HL-60 (cell line): ENCODE measurements around the gene DCTD.

Experiments
- DNase-seq, 2 experiments: peaks; one replicate each; pipeline ENCODE4 v3.0.0-alpha.2; 2010 to 2020; ENCODE audit warnings: low read depth in 1 of 2, low spot score in 1 of 2
- H3K27ac ChIP-seq: fragments of 250-450 bp; sonication (Bioruptor Pico); replicated peaks from 2 replicates; pipeline ENCODE4 v1.5.1; 2020; ENCODE audit warnings: mild to moderate bottlenecking, moderate library complexity
- H3K27me3 ChIP-seq: fragments of 250-450 bp; sonication (Bioruptor Pico); 2 replicates; pipeline ENCODE4 v1.5.1; 2021; ENCODE audit warnings: mild to moderate bottlenecking, moderate library complexity; ENCODE audit not compliant: insufficient read depth, poor library complexity, severe bottlenecking
- H3K4me3 ChIP-seq: replicated peaks from 2 replicates; pipeline ENCODE4 v1.5.1; 2011; ENCODE audit warnings: mild to moderate bottlenecking, control low read depth, low read length; ENCODE audit not compliant: insufficient read depth
- GABPA ChIP-seq: IDR thresholded peaks from 2 replicates; pipeline ENCODE4 v1.6.1; 2012; ENCODE audit warnings: low read depth
- POLR2AphosphoS5 ChIP-seq: IDR thresholded peaks from 2 replicates; pipeline ENCODE4 v1.6.1; 2012; ENCODE audit warnings: low read depth
- SPI1 ChIP-seq: IDR thresholded peaks from 2 replicates; pipeline ENCODE4 v1.6.1; 2012; ENCODE audit warnings: low read depth, mild to moderate bottlenecking, borderline replicate concordance
- long read RNA-seq: library from polyadenylated mRNA; unstranded; transcript quantifications from one replicate; pipeline ENCODE4 v2.0.0, GENCODE V29; 2020
- TF ChIP-seq, protein P1 (sequence below): IDR thresholded peaks from 2 replicates; pipeline ENCODE4 v1.6.1; 2012; ENCODE audit warnings: low read depth; ENCODE audit not compliant: insufficient replicate concordance
- TF ChIP-seq, protein P2 (sequence below): IDR thresholded peaks from one replicate; pipeline ENCODE4 v1.5.1; 2011; ENCODE audit warnings: low read length, control low read depth, inconsistent platforms; ENCODE audit not compliant: insufficient read depth

Gene DCTD
- long read RNA-seq, transcript DCTD-202 (6 exons, 1,972 nt) = minor isoform, 54 of 331 reads
- long read RNA-seq, transcript DCTD-201 (6 exons, 1,931 nt) = major isoform, 246 of 331 reads
- long read RNA-seq, partial matches to known transcripts = 9 of 331 reads
- long read RNA-seq, other reads (novel, unspliced or antisense) = 16 of 331 reads

DNA sequence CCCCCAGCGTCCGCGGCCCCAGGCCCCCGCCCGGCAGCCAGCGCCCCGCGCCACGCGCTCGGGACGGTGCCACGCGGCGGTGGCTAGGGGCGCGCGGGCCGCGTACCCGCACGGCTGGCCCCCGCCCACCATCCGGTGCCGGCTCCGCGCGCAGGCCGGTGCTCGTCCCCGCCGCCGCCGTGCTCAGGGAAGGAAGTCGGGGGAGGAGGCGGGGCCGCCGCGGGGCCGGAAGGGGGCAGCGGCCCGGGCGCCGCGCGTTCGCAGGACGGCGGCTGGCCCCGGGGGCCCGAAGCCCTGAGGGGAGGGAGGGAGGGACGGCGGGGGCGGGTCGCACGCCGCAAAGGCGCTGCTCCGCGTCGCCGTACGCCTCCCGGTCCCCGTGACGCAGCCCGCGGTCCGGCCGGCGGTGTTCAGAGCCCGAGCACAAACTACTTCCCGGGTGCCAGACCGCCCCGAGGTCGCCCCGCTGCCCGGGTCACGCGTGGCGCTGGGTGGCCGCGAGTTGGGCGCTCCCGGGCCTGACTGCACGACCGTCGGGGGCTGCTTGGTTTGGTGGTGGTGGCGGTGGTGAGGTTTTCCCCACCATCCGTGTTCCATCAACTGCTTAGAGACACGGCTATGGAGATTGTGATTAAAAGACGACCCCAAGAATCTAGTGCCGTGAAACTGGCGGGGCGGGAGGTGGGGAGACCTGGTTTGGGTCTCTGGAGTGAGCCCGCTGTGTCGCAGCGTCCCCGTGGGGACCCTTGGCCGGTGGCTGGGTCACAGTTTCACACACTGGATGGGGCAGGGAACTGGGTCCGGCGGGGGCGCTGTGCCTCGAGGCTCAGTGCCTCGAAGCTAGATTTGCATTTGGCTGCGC is at the start of gene DCTD:
Gene DCTD (minus strand): TSS at position 205 of the 862 bp plus-strand sequence. CDS start 1,818 bp downstream, outside the sequence.
- H3K4me3 ChIP-seq = peak within 1 kb of the TSS; percentile 62
- H3K27ac ChIP-seq = peak within 1 kb of the TSS; percentile 78
- DNase-seq = peak; percentile 23 to 56
- TF ChIP-seq, protein P1, sequence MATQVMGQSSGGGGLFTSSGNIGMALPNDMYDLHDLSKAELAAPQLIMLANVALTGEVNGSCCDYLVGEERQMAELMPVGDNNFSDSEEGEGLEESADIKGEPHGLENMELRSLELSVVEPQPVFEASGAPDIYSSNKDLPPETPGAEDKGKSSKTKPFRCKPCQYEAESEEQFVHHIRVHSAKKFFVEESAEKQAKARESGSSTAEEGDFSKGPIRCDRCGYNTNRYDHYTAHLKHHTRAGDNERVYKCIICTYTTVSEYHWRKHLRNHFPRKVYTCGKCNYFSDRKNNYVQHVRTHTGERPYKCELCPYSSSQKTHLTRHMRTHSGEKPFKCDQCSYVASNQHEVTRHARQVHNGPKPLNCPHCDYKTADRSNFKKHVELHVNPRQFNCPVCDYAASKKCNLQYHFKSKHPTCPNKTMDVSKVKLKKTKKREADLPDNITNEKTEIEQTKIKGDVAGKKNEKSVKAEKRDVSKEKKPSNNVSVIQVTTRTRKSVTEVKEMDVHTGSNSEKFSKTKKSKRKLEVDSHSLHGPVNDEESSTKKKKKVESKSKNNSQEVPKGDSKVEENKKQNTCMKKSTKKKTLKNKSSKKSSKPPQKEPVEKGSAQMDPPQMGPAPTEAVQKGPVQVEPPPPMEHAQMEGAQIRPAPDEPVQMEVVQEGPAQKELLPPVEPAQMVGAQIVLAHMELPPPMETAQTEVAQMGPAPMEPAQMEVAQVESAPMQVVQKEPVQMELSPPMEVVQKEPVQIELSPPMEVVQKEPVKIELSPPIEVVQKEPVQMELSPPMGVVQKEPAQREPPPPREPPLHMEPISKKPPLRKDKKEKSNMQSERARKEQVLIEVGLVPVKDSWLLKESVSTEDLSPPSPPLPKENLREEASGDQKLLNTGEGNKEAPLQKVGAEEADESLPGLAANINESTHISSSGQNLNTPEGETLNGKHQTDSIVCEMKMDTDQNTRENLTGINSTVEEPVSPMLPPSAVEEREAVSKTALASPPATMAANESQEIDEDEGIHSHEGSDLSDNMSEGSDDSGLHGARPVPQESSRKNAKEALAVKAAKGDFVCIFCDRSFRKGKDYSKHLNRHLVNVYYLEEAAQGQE = no peak
- TF ChIP-seq SPI1 (peak; percentile 45; the same call in 1 of the 2 replicates), POLR2AphosphoS5 (peak; percentile 5; the same call in 1 of the 2 replicates), GABPA (no peak)
- peaks cover 4% of the 10 kb centered on the region for H3K27me3 ChIP-seq

DNA sequence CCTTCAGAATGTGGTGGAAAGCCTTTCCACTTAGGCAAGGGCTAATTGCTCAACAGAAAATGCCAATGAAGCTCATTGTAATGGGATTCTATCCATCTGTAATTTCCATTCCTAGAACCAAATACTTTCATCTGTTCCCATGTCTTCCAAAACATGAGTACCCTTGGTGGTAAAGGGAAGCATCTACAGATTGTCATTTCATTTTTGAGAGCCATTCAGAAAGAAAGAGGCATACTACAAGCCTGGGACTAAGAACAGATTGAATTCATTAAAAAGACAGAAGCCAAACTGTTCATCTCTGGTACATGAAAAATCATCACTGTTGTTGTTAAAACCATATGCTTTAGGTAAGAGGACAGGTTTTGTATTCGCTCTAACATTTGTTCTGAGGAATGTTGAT is 43.6 kb upstream of the DCTD start:
- DNase-seq = no peak
- TF ChIP-seq, protein P2, sequence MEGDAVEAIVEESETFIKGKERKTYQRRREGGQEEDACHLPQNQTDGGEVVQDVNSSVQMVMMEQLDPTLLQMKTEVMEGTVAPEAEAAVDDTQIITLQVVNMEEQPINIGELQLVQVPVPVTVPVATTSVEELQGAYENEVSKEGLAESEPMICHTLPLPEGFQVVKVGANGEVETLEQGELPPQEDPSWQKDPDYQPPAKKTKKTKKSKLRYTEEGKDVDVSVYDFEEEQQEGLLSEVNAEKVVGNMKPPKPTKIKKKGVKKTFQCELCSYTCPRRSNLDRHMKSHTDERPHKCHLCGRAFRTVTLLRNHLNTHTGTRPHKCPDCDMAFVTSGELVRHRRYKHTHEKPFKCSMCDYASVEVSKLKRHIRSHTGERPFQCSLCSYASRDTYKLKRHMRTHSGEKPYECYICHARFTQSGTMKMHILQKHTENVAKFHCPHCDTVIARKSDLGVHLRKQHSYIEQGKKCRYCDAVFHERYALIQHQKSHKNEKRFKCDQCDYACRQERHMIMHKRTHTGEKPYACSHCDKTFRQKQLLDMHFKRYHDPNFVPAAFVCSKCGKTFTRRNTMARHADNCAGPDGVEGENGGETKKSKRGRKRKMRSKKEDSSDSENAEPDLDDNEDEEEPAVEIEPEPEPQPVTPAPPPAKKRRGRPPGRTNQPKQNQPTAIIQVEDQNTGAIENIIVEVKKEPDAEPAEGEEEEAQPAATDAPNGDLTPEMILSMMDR = no peak
- TF ChIP-seq, protein P1 = no peak
- no peak for TF ChIP-seq GABPA
- no peak for TF ChIP-seq POLR2AphosphoS5
- no peak for TF ChIP-seq SPI1
- Histone ChIP-seq H3K27me3 (no peaks in the 10 kb centered on the region), H3K4me3 (no peak overlapping the region), H3K27ac (no peak overlapping the region)

DNA sequence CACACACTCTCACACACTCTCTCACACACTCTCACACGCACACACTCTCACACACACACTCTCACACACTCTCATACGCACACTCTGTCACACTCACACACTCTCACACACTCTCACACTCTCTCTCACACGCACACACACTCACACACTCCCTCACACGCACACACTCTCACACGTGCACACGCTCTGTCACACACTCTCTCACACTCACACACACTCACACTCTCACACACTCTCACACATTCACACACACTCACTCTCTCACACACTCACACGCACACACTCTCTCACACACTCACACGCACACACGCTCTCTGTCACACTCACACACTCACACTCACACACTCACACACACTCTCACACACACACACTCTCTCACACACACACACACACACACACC is 43.0 kb upstream of the DCTD start:
- no peak overlapping the region for H3K27ac ChIP-seq
- no peaks in the 10 kb centered on the region for H3K27me3 ChIP-seq
- no peak for DNase-seq
- TF ChIP-seq, protein P2 = no peak
- TF ChIP-seq, protein P1 = no peak
- TF ChIP-seq POLR2AphosphoS5 = no peak
- TF ChIP-seq SPI1 = no peak
- no peak for TF ChIP-seq GABPA
- H3K4me3 ChIP-seq = no peak overlapping the region
